ENCODE data around the gene GRSF1. TPM values are rescaled to one million over a fixed set of nuclear protein-coding genes. Genes with fewer than 3 reads are reported as not detected.

The GRSF1 gene
- total RNA-seq, 1 experiment from 2014 or later, result 98.5 TPM

DNA sequence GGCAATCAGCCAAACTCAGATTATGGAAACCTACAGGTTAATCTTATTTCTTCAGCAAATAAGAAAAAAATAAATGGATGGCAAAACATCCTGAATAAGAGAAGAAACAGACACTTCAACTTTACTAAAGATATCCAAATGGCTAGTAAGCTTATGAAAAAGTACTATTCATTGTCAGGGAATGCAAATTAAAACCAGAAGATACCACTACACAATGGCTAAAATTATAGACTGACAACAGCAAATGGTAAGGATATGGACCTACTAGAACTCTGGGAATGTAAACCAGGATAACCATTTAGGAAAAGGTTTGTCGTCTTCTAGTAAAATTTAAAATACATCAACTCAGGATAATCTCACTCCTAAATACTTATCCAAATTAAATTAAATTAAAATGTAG lies 24.3 kb downstream of the GRSF1 start:
- H3K4me3 Mint-ChIP-seq, result no peak overlapping the region
- TF ChIP-seq ZBTB21 (CRISPR knock-in tag; IDR thresholded peaks at IDR 0.05; ENCODE audit: borderline replicate concordance) (no peak), ZNF121 (CRISPR knock-in tag; IDR thresholded peaks at IDR 0.05) (no peak), MXD4 (CRISPR knock-in tag; IDR thresholded peaks at IDR 0.05; ENCODE audit: borderline replicate concordance) (no peak)
- TF ChIP-seq, protein P1, sequence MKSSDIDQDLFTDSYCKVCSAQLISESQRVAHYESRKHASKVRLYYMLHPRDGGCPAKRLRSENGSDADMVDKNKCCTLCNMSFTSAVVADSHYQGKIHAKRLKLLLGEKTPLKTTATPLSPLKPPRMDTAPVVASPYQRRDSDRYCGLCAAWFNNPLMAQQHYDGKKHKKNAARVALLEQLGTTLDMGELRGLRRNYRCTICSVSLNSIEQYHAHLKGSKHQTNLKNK (CRISPR knock-in tag; IDR thresholded peaks at IDR 0.05), result no peak
- H3K36me3 Mint-ChIP-seq, result peaks cover 23% of the 10 kb centered on the region
- ATAC-seq, result no peak
- no peaks in the 10 kb centered on the region for H3K27me3 Mint-ChIP-seq (ENCODE audit: low read depth)
- POLR2A ChIA-PET, result no interaction called here
- CTCF ChIA-PET, result no interaction called here
- no peaks in the 10 kb centered on the region for H3K9me3 Mint-ChIP-seq
- peak overlapping the region; percentile 48; the same call in 1 of the 2 replicates for H3K27ac Mint-ChIP-seq
- DNase-seq (ENCODE audit: low spot score), result no peak
- no peaks in the 10 kb centered on the region for H3K4me1 Mint-ChIP-seq

DNA sequence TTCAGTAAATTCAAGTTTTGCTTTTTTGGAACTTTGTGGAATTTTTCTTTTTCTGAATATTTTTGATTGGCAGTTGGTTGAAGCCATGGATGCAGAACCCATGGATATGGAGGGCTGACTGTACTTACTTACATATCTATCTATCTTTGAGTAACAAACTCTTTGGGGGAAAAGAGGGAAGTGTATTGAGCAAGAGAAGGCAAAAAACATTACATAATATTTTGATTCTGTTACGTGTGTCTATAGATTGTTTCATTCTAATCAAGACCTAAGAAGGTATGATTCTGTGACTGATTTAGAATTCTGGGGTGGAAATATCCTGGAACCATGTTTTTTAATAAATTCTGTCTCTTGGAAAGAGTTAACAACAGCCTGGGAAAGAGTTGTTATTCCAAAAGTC lies 31.5 kb downstream of the GRSF1 start:
- CTCF ChIA-PET, result interaction anchor here (1.4 kb wide), 1 partner anchor 156 kb away, joined by 4 read pairs; no protein-coding TSS in a partner anchor
- TF ChIP-seq, protein P2, sequence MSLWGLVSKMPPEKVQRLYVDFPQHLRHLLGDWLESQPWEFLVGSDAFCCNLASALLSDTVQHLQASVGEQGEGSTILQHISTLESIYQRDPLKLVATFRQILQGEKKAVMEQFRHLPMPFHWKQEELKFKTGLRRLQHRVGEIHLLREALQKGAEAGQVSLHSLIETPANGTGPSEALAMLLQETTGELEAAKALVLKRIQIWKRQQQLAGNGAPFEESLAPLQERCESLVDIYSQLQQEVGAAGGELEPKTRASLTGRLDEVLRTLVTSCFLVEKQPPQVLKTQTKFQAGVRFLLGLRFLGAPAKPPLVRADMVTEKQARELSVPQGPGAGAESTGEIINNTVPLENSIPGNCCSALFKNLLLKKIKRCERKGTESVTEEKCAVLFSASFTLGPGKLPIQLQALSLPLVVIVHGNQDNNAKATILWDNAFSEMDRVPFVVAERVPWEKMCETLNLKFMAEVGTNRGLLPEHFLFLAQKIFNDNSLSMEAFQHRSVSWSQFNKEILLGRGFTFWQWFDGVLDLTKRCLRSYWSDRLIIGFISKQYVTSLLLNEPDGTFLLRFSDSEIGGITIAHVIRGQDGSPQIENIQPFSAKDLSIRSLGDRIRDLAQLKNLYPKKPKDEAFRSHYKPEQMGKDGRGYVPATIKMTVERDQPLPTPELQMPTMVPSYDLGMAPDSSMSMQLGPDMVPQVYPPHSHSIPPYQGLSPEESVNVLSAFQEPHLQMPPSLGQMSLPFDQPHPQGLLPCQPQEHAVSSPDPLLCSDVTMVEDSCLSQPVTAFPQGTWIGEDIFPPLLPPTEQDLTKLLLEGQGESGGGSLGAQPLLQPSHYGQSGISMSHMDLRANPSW (CRISPR knock-in tag; conservative IDR thresholded peaks at IDR 0.05; ENCODE audit: low read depth), result no peak
- DNase-seq (ENCODE audit: low spot score) (no peak), ATAC-seq (no peak)
- Mint-ChIP-seq H3K9me3 (no peaks in the 10 kb centered on the region), H3K4me1 (peaks cover under 1% of the 10 kb centered on the region; the same call in 1 of the 2 replicates), H3K27me3 (ENCODE audit: low read depth) (no peaks in the 10 kb centered on the region), H3K27ac (no peak overlapping the region), H3K36me3 (no peaks in the 10 kb centered on the region; the same call in 1 of the 2 replicates), H3K4me3 (no peak overlapping the region)
- POLR2A ChIA-PET, result no interaction called here

DNA sequence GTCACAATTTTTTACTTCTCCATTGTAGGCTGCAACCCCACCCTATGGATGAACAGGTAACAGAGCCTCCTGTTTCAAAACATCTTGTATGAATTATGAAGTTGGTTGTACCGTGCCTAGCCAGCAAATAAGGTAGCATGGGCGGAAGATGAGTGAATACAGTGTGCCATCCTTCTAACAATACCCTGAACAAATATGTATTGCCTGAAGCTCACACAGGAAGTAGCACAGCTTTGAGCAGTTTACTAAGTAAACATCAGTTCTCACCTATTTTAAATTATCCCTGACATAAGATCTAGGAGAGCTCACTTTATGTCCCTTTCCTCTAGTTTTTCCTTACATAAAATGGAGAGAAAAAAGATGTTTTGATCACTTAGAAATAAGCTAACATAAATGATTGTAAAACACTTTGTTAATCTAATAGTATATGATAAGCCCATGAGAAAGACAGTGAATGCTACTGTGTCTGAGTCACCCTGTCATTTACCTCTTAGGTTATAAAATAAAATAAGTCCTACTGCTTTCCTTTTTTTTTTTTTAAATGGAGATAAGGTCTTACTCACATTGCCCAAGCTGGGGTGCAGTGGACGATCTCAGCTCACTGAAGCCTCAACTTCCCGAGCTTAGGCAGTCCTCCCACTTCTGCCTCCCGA lies 36.6 kb downstream of the GRSF1 start:
- ChIA-PET POLR2A (no interaction called here), CTCF (interaction anchor here (0.6 to 2.3 kb wide), 2 partner anchors 27 to 207 kb away, joined by 3 to 9 read pairs; no protein-coding TSS in a partner anchor)
- no peak for TF ChIP-seq FOXJ3 (CRISPR knock-in tag; IDR thresholded peaks at IDR 0.05; ENCODE audit: borderline replicate concordance)
- TF ChIP-seq ZBTB21 (CRISPR knock-in tag; IDR thresholded peaks at IDR 0.05; ENCODE audit: borderline replicate concordance), result no peak
- peaks cover 5% of the 10 kb centered on the region for H3K4me1 Mint-ChIP-seq
- H3K27ac Mint-ChIP-seq, result peak overlapping the region; percentile 18
- ATAC-seq, result no peak
- H3K9me3 Mint-ChIP-seq, result no peaks in the 10 kb centered on the region
- no peaks in the 10 kb centered on the region for H3K27me3 Mint-ChIP-seq (ENCODE audit: low read depth)
- H3K36me3 Mint-ChIP-seq, result peaks cover 2% of the 10 kb centered on the region
- no peak overlapping the region for H3K4me3 Mint-ChIP-seq
- DNase-seq (ENCODE audit: low spot score), result no peak

DNA sequence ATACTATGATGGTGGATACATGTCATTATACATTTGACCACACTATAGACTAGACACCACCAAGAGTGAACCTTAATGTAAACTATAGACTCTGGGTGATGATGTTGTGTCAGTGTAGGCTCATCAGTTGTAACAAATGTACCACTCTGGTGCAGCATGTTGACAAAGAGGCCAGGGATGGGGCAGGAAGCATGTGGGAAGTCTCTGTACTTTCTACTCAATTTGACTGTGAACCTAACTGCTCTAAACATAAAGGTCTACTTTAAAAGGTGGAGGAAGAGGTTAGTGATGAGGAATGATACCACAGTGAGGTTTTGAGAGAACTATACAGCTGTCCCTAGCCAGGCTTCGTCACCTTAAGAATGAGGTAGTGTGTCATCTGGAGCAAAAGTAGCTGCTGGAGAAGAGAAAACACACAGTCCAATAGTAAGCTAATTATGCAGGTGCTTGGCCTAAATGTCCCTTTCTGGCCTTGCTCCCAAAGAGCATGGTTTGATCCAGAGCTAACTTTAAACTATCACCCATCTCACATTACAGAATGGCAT lies 38.4 kb downstream of the GRSF1 start:
- ATAC-seq (no peak), DNase-seq (ENCODE audit: low spot score) (no peak)
- Mint-ChIP-seq H3K36me3 (peaks cover 11% of the 10 kb centered on the region), H3K9me3 (no peaks in the 10 kb centered on the region), H3K4me1 (peaks cover 5% of the 10 kb centered on the region), H3K27ac (no peak overlapping the region), H3K4me3 (no peak overlapping the region), H3K27me3 (ENCODE audit: low read depth) (no peaks in the 10 kb centered on the region)
- ChIA-PET CTCF (no interaction called here), POLR2A (no interaction called here)
- TF ChIP-seq, protein P3, sequence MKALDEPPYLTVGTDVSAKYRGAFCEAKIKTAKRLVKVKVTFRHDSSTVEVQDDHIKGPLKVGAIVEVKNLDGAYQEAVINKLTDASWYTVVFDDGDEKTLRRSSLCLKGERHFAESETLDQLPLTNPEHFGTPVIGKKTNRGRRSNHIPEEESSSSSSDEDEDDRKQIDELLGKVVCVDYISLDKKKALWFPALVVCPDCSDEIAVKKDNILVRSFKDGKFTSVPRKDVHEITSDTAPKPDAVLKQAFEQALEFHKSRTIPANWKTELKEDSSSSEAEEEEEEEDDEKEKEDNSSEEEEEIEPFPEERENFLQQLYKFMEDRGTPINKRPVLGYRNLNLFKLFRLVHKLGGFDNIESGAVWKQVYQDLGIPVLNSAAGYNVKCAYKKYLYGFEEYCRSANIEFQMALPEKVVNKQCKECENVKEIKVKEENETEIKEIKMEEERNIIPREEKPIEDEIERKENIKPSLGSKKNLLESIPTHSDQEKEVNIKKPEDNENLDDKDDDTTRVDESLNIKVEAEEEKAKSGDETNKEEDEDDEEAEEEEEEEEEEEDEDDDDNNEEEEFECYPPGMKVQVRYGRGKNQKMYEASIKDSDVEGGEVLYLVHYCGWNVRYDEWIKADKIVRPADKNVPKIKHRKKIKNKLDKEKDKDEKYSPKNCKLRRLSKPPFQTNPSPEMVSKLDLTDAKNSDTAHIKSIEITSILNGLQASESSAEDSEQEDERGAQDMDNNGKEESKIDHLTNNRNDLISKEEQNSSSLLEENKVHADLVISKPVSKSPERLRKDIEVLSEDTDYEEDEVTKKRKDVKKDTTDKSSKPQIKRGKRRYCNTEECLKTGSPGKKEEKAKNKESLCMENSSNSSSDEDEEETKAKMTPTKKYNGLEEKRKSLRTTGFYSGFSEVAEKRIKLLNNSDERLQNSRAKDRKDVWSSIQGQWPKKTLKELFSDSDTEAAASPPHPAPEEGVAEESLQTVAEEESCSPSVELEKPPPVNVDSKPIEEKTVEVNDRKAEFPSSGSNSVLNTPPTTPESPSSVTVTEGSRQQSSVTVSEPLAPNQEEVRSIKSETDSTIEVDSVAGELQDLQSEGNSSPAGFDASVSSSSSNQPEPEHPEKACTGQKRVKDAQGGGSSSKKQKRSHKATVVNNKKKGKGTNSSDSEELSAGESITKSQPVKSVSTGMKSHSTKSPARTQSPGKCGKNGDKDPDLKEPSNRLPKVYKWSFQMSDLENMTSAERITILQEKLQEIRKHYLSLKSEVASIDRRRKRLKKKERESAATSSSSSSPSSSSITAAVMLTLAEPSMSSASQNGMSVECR (CRISPR knock-in tag; IDR thresholded peaks at IDR 0.05; ENCODE audit: borderline replicate concordance), result no peak
- TF ChIP-seq TP53 (CRISPR knock-in tag; IDR thresholded peaks at IDR 0.05) (no peak), ZNF232 (CRISPR knock-in tag; IDR thresholded peaks at IDR 0.05) (no peak), JUN (CRISPR knock-in tag; IDR thresholded peaks at IDR 0.05) (no peak), ZNF138 (CRISPR knock-in tag; conservative IDR thresholded peaks at IDR 0.05) (no peak), TEAD1 (CRISPR knock-in tag; IDR thresholded peaks at IDR 0.05) (no peak), NFE2L1 (CRISPR knock-in tag; IDR thresholded peaks at IDR 0.05) (no peak)
- TF ChIP-seq, protein P4, sequence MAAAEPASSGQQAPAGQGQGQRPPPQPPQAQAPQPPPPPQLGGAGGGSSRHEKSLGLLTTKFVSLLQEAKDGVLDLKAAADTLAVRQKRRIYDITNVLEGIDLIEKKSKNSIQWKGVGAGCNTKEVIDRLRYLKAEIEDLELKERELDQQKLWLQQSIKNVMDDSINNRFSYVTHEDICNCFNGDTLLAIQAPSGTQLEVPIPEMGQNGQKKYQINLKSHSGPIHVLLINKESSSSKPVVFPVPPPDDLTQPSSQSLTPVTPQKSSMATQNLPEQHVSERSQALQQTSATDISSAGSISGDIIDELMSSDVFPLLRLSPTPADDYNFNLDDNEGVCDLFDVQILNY (CRISPR knock-in tag; IDR thresholded peaks at IDR 0.05), result no peak
- TF ChIP-seq, protein P5, sequence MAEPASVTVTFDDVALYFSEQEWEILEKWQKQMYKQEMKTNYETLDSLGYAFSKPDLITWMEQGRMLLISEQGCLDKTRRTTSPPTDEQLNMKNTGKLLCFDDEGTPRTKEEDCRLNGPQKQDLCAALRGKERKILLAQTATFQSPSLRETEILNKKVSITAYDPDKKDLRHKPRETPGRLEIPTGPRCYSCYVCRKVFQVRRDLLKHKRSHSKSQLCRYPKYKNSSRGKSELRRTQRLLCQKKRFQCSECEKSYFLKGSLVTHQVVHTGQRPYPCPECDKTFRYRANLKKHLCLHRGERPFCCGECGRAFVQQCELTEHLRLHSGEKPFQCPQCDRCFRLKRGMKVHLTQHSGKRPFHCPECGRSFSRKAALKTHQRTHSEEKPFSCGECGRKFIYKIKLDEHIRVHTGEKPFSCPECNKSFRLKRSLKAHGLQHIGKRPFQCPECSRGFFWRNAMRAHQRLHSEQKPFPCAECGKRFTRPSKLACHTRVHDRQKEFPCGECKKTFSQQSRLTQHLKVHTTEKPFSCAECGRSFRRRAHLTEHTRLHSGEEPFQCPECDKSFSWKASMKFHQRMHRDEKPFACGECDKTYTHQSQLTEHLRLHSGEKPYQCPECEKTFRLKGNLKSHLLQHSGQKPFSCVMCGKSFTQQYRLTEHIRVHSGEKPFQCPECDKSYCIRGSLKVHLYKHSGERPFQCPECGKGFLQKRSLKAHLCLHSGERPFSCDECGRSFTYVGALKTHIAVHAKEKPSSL (CRISPR knock-in tag; conservative IDR thresholded peaks at IDR 0.05), result no peak
- TF ChIP-seq, protein P6, sequence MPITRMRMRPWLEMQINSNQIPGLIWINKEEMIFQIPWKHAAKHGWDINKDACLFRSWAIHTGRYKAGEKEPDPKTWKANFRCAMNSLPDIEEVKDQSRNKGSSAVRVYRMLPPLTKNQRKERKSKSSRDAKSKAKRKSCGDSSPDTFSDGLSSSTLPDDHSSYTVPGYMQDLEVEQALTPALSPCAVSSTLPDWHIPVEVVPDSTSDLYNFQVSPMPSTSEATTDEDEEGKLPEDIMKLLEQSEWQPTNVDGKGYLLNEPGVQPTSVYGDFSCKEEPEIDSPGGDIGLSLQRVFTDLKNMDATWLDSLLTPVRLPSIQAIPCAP (CRISPR knock-in tag; IDR thresholded peaks at IDR 0.05), result no peak
